CD4-positive, alpha-beta T cell (primary cell): ENCODE results near the gene ROR1. TPM values are rescaled to one million over a fixed set of nuclear protein-coding genes. Genes with fewer than 3 reads are reported as not detected.

Experiments used
- ATAC-seq: fragments of 200-7000 bp; cut with Tn5 transposase; one replicate; pipeline ENCODE4 v1.10.0; 2022; ENCODE audit warnings: mild to moderate bottlenecking; ENCODE audit not compliant: poor library complexity
- CTCF ChIA-PET: fragments of 350-600 bp; sonication (Branson Sonifier 250); formaldehyde crosslinking; loops from one replicate; lab custom pipeline; 2021; ENCODE audit warnings: antibody characterized with exemption, inconsistent platforms; lab: Charles Lee
- POLR2A ChIA-PET: fragments of 350-600 bp; sonication (Branson Sonifier 250); formaldehyde crosslinking; loops from one replicate; lab custom pipeline; 2021; ENCODE audit warnings: antibody characterized with exemption, inconsistent platforms; lab: Charles Lee
- DNase-seq, 14 experiments: peaks; one replicate each; pipeline ENCODE4 v3.0.0-alpha.2; 2013 to 2020; ENCODE audit warnings: mixed read lengths in 2 of 14
- H3K27ac ChIP-seq, 2 donors: one replicate each; pipeline versions ENCODE4 v1.5.1 to v1.7.0; 2013; ENCODE audit warnings: low read length in 2 of 2, low read depth in 1 of 2, mild to moderate bottlenecking in 1 of 2
- H3K27me3 ChIP-seq, 2 experiments: 1 replicate in 1 of 2; 2 replicates in 1 of 2; pipeline versions ENCODE4 v1.6.1 to v1.7.0; 2013; ENCODE audit warnings: low read length in 2 of 2, control low read depth in 1 of 2, mild to moderate bottlenecking in 1 of 2, moderate library complexity in 1 of 2; ENCODE audit not compliant: insufficient read depth in 2 of 2, control insufficient read depth in 1 of 2
- H3K36me3 ChIP-seq: one replicate; pipeline ENCODE4 v1.6.1; 2013; ENCODE audit warnings: low read length, control low read depth; ENCODE audit not compliant: insufficient read depth
- H3K4me1 ChIP-seq: one replicate; pipeline ENCODE4 v1.6.1; 2013; ENCODE audit warnings: low read length, control low read depth; ENCODE audit not compliant: insufficient read depth
- H3K4me3 ChIP-seq: one replicate; pipeline ENCODE4 v1.5.1; 2013; ENCODE audit warnings: mild to moderate bottlenecking, low read length, moderate library complexity
- H3K9me3 ChIP-seq, 2 experiments: 1 replicate in 1 of 2; 2 replicates in 1 of 2; pipeline versions ENCODE4 v1.6.1 to v1.7.0; 2013; ENCODE audit warnings: low read length in 2 of 2, mild to moderate bottlenecking in 2 of 2, control low read depth in 1 of 2, moderate library complexity in 1 of 2; ENCODE audit not compliant: control insufficient read depth in 1 of 2, insufficient read depth in 1 of 2
- H3K27ac Mint-ChIP-seq: one replicate; pipeline ENCODE4 v1.8.0; 2020; ENCODE audit warnings: mixed read lengths
- H3K27me3 Mint-ChIP-seq: one replicate; pipeline ENCODE4 v1.8.0; 2021; ENCODE audit warnings: mixed read lengths
- H3K36me3 Mint-ChIP-seq: one replicate; pipeline ENCODE4 v1.8.0; 2021; ENCODE audit warnings: low read depth, mixed read lengths
- H3K4me1 Mint-ChIP-seq: one replicate; pipeline ENCODE4 v1.8.0; 2021; ENCODE audit warnings: low read depth, mixed read lengths
- H3K4me3 Mint-ChIP-seq: one replicate; pipeline ENCODE4 v1.8.0; 2020; ENCODE audit warnings: mild to moderate bottlenecking, mixed read lengths
- H3K9me3 Mint-ChIP-seq: one replicate; pipeline ENCODE4 v1.8.0; 2020; ENCODE audit warnings: mixed read lengths
- CTCF ChIP-seq: fragments of 200-600 bp; IDR thresholded peaks from one replicate; pipeline ENCODE4 v1.8.0; 2022; ENCODE audit warnings: antibody characterized with exemption, mild to moderate bottlenecking
- intact Hi-C, 2 experiments: fragments of 100-400 bp; cut with DNase I in 1 of 2; cut with micrococcal nuclease in 1 of 2; formaldehyde crosslinking; loops; one replicate each; pipeline versions ENCODE4 v1.15.1 to v1.9.0; 2023 to 2025; cut with DNase I, micrococcal nuclease
- total RNA-seq, 174 experiments: library from RNA in 2 of 174; stranded (reverse) in 2 of 174; gene quantifications; one replicate each; pipeline ENCODE4 v1.2.3 and lab custom pipeline; 2021 to 2026

Gene ROR1
- total RNA-seq, 2 experiments from 2014 or later: not detected

- Mint-ChIP-seq H3K4me1 (peaks cover 25% of the 10 kb centered on the region), H3K36me3 (no peaks in the 10 kb centered on the region), H3K27me3 (no peaks in the 10 kb centered on the region), H3K9me3 (no peaks in the 10 kb centered on the region), H3K27ac (peak overlapping the region; percentile 35), H3K4me3 (peak overlapping the region; percentile 34)
- Histone ChIP-seq H3K4me3 (no peak overlapping the region), H3K36me3 (no peaks in the 10 kb centered on the region), H3K27me3 (peaks cover 3 to 5% of the 10 kb centered on the region in 2 experiments), H3K4me1 (no peaks in the 10 kb centered on the region), H3K9me3 (no peaks in the 10 kb centered on the region), H3K27ac (no peak overlapping the region)
- TF ChIP-seq CTCF: no peak
- intact Hi-C loops: no loop called here
- ChIA-PET POLR2A (no interaction called here), CTCF (no interaction called here)
- DNase-seq (peak in 3 of 14 experiments; percentile 29 to 34 (median 29)), ATAC-seq (no peak)
Measured at GRCh38 chr1:64019818-64020217, 246.0 kb downstream of the ROR1 start.

- Histone ChIP-seq H3K4me3 (no peak overlapping the region), H3K27ac (no peak overlapping the region), H3K4me1 (no peaks in the 10 kb centered on the region), H3K36me3 (no peaks in the 10 kb centered on the region), H3K9me3 (no peaks in the 10 kb centered on the region), H3K27me3 (peaks cover 3 to 5% of the 10 kb centered on the region in 2 experiments)
- Mint-ChIP-seq H3K4me1 (peaks cover 25% of the 10 kb centered on the region), H3K9me3 (no peaks in the 10 kb centered on the region), H3K4me3 (no peak overlapping the region), H3K27ac (no peak overlapping the region), H3K27me3 (no peaks in the 10 kb centered on the region), H3K36me3 (no peaks in the 10 kb centered on the region)
- intact Hi-C loops: no loop called here
- no peak for TF ChIP-seq CTCF
- ATAC-seq (no peak), DNase-seq (no peak)
- CTCF ChIA-PET: no interaction called here
- POLR2A ChIA-PET: no interaction called here
Measured at GRCh38 chr1:64021066-64021465, 247.2 kb downstream of the ROR1 start.

GRCh38 chr1:64025051-64025450 lies 251.2 kb downstream of the ROR1 start:
- ATAC-seq (no peak), DNase-seq (no peak)
- Mint-ChIP-seq H3K27ac (no peak overlapping the region), H3K4me3 (no peak overlapping the region), H3K36me3 (no peaks in the 10 kb centered on the region), H3K27me3 (no peaks in the 10 kb centered on the region), H3K9me3 (no peaks in the 10 kb centered on the region), H3K4me1 (peaks cover 5% of the 10 kb centered on the region)
- Histone ChIP-seq H3K27ac (no peak overlapping the region), H3K4me1 (no peaks in the 10 kb centered on the region), H3K27me3 (no peaks in the 10 kb centered on the region), H3K36me3 (no peaks in the 10 kb centered on the region), H3K9me3 (no peaks in the 10 kb centered on the region), H3K4me3 (no peak overlapping the region)
- intact Hi-C loops: no loop called here
- ChIA-PET CTCF (no interaction called here), POLR2A (no interaction called here)
- no peak for TF ChIP-seq CTCF
